K562 (cell line): ENCODE results near the gene ENO2. TPM values are rescaled to one million over a fixed set of nuclear protein-coding genes. Genes with fewer than 3 reads are reported as not detected.

ENCODE experiments used
- RBFOX2 ChIP-seq: fragments of 200-400 bp; formaldehyde crosslinking; IDR thresholded peaks from 2 replicates; pipeline ENCODE4 v1.6.1; 2017; ENCODE audit warnings: low read depth, mild to moderate bottlenecking, low read length, moderate library complexity
- polyA plus RNA-seq, 8 experiments: library from polyadenylated mRNA; depleted of rRNA in 4 of 8; stranded (reverse) in 5 of 8; unstranded in 3 of 8; fragments of >200 nt; fragmentation: Nextera tagmentation in 2 of 8; fragmentation: Illumina TruSeq in 1 of 8; extraction: Ambion mirVana in 2 of 8; extraction: Trizol in 1 of 8; gene quantifications; 2 replicates each; pipeline versions ENCODE4 v1.2.1 to v1.2.3, GENCODE V29; 2011 to 2014; ENCODE audit warnings: inconsistent platforms in 1 of 8, missing spikeins in 1 of 8
- total RNA-seq, 7 experiments: library from RNA; depleted of rRNA in 6 of 7; stranded (reverse); fragments of >200 nt in 6 of 7; fragmentation: Illumina TruSeq in 2 of 7; extraction: Trizol in 2 of 7; gene quantifications; 2 replicates each; pipeline versions ENCODE4 v1.2.1 to v1.2.3, GENCODE V29; 2011 to 2021; ENCODE audit warnings: low replicate concordance in 1 of 7
- TF ChIP-seq, protein P1 (sequence below): fragments of 200-400 bp; formaldehyde crosslinking; IDR thresholded peaks from 2 replicates; pipeline ENCODE4 v1.6.1; 2017; ENCODE audit warnings: mild to moderate bottlenecking, low read depth, low read length, moderate library complexity
- TF ChIP-seq, protein P2 (sequence below): sonication (generic); formaldehyde crosslinking; IDR thresholded peaks from 2 replicates; pipeline ENCODE4 v1.8.0; 2022; ENCODE audit warnings: missing genetic modification reagents, mild to moderate bottlenecking, moderate library complexity, borderline replicate concordance
- TF ChIP-seq, protein P3 (sequence below), 2 experiments: fragments of 450-650 bp in 1 of 2; sonication (generic) in 1 of 2; formaldehyde crosslinking in 1 of 2; IDR thresholded peaks; 2 replicates each; pipeline versions ENCODE4 v1.7.1 to v1.9.0; 2016 to 2022; ENCODE audit warnings: inconsistent platforms in 1 of 2, mild to moderate bottlenecking in 1 of 2, missing genetic modification reagents in 1 of 2
- TF ChIP-seq, protein P4 (sequence below): sonication (generic); formaldehyde crosslinking; IDR thresholded peaks from 2 replicates; pipeline ENCODE4 v1.8.0; 2023; ENCODE audit warnings: missing genetic modification reagents, mild to moderate bottlenecking, borderline replicate concordance

The ENO2 gene
- total and polyA plus RNA-seq, 9 of the 15 experiments (the other 6 are each of a cell fraction or from before 2014, with no cell fraction given), result 10.9 to 43.3 (median 21.0) TPM

DNA sequence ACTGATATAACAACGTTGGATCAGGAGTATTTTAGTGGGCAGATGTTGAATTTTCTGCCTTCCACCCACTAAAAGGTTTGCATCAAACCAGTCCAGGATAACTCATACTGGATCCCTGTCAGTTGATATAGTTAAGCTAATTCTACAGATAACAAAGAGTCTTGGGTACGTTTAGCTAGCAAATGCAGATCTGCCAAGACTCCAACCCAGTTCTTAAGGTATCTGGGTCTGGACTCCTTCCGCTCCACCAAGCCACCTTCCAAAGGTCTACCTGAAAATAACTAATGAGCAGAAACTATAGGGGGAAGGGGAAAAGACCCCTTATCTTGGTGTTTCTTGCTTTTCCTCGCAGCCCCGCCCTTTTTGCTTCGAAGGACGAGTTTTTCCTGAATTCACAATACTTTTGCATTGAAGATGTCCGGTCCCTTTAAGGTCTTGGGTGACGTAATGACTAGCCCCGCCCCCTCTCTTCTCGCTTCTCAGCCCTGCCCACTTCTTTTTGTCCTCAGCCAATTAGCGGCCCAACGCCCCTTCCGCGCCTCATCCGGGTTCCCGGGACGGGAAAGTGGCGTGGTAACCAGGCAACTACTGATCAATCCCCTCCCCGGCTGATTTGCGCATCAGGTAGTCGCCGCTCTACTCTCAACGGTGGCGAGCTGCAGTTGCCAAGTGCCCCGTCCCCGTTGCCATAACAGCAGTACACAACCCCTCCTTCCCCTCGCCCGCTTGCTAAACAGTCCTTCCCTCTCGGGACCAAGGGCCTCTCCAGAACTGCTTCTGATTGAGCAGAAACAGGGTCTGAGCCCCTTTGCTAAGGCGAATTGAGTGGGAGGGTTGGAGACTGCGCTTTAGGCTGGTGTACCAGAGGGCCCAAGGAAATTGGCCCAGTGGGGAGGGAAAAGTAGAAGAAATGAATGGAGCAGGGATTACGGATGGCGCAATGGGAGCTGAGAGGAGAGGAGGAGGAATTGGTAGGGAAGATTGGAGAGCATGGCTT is 9.8 kb upstream of the ENO2 start, which contains the start of gene LRRC23 (continued):
- TF ChIP-seq, protein P1, sequence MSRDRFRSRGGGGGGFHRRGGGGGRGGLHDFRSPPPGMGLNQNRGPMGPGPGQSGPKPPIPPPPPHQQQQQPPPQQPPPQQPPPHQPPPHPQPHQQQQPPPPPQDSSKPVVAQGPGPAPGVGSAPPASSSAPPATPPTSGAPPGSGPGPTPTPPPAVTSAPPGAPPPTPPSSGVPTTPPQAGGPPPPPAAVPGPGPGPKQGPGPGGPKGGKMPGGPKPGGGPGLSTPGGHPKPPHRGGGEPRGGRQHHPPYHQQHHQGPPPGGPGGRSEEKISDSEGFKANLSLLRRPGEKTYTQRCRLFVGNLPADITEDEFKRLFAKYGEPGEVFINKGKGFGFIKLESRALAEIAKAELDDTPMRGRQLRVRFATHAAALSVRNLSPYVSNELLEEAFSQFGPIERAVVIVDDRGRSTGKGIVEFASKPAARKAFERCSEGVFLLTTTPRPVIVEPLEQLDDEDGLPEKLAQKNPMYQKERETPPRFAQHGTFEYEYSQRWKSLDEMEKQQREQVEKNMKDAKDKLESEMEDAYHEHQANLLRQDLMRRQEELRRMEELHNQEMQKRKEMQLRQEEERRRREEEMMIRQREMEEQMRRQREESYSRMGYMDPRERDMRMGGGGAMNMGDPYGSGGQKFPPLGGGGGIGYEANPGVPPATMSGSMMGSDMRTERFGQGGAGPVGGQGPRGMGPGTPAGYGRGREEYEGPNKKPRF, result no peak
- TF ChIP-seq, protein P2, sequence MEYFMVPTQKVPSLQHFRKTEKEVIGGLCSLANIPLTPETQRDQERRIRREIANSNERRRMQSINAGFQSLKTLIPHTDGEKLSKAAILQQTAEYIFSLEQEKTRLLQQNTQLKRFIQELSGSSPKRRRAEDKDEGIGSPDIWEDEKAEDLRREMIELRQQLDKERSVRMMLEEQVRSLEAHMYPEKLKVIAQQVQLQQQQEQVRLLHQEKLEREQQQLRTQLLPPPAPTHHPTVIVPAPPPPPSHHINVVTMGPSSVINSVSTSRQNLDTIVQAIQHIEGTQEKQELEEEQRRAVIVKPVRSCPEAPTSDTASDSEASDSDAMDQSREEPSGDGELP (CRISPR knock-in tag), result peak; percentile 61; the same call in 1 of the 2 replicates
- TF ChIP-seq RBFOX2, result peak; percentile 51
- TF ChIP-seq, protein P3, sequence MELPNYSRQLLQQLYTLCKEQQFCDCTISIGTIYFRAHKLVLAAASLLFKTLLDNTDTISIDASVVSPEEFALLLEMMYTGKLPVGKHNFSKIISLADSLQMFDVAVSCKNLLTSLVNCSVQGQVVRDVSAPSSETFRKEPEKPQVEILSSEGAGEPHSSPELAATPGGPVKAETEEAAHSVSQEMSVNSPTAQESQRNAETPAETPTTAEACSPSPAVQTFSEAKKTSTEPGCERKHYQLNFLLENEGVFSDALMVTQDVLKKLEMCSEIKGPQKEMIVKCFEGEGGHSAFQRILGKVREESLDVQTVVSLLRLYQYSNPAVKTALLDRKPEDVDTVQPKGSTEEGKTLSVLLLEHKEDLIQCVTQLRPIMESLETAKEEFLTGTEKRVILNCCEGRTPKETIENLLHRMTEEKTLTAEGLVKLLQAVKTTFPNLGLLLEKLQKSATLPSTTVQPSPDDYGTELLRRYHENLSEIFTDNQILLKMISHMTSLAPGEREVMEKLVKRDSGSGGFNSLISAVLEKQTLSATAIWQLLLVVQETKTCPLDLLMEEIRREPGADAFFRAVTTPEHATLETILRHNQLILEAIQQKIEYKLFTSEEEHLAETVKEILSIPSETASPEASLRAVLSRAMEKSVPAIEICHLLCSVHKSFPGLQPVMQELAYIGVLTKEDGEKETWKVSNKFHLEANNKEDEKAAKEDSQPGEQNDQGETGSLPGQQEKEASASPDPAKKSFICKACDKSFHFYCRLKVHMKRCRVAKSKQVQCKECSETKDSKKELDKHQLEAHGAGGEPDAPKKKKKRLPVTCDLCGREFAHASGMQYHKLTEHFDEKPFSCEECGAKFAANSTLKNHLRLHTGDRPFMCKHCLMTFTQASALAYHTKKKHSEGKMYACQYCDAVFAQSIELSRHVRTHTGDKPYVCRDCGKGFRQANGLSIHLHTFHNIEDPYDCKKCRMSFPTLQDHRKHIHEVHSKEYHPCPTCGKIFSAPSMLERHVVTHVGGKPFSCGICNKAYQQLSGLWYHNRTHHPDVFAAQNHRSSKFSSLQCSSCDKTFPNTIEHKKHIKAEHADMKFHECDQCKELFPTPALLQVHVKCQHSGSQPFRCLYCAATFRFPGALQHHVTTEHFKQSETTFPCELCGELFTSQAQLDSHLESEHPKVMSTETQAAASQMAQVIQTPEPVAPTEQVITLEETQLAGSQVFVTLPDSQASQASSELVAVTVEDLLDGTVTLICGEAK (IDR thresholded peaks at IDR 0.05), result no peak
- TF ChIP-seq, protein P3 (CRISPR knock-in tag; IDR thresholded peaks at IDR 0.05), result no peak
- TF ChIP-seq, protein P4, sequence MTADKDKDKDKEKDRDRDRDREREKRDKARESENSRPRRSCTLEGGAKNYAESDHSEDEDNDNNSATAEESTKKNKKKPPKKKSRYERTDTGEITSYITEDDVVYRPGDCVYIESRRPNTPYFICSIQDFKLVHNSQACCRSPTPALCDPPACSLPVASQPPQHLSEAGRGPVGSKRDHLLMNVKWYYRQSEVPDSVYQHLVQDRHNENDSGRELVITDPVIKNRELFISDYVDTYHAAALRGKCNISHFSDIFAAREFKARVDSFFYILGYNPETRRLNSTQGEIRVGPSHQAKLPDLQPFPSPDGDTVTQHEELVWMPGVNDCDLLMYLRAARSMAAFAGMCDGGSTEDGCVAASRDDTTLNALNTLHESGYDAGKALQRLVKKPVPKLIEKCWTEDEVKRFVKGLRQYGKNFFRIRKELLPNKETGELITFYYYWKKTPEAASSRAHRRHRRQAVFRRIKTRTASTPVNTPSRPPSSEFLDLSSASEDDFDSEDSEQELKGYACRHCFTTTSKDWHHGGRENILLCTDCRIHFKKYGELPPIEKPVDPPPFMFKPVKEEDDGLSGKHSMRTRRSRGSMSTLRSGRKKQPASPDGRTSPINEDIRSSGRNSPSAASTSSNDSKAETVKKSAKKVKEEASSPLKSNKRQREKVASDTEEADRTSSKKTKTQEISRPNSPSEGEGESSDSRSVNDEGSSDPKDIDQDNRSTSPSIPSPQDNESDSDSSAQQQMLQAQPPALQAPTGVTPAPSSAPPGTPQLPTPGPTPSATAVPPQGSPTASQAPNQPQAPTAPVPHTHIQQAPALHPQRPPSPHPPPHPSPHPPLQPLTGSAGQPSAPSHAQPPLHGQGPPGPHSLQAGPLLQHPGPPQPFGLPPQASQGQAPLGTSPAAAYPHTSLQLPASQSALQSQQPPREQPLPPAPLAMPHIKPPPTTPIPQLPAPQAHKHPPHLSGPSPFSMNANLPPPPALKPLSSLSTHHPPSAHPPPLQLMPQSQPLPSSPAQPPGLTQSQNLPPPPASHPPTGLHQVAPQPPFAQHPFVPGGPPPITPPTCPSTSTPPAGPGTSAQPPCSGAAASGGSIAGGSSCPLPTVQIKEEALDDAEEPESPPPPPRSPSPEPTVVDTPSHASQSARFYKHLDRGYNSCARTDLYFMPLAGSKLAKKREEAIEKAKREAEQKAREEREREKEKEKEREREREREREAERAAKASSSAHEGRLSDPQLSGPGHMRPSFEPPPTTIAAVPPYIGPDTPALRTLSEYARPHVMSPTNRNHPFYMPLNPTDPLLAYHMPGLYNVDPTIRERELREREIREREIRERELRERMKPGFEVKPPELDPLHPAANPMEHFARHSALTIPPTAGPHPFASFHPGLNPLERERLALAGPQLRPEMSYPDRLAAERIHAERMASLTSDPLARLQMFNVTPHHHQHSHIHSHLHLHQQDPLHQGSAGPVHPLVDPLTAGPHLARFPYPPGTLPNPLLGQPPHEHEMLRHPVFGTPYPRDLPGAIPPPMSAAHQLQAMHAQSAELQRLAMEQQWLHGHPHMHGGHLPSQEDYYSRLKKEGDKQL (CRISPR knock-in tag), result no peak
